GM12801 (cell line): ENCODE data around the gene DPYD.

Experiments
- TF ChIP-seq, protein P1 (sequence below): IDR thresholded peaks from one replicate; pipeline ENCODE4 v1.5.1; 2011; ENCODE audit warnings: control low read depth; ENCODE audit not compliant: insufficient read length; ENCODE audit errors: extremely low read depth

DPYD gene

DNA sequence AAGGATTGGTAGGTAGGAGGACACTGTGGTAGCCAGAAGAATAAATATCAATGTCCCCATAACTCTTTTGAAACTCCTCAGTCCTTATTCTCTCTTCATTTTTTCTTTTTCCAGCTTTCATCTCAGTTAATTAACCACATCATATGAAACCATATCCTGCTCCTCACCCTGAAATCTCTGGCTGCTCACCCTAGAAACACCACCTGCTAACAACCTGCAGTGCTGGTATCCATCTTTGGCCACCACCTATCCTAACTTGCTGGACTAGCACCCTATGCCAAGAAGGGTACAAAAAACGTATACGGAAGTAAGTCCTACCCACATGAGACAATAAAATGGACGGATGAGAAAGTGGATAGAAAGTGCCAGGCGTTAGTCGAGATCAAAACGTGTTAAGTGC lies 13.7 kb upstream of the DPYD start:
- TF ChIP-seq, protein P1, sequence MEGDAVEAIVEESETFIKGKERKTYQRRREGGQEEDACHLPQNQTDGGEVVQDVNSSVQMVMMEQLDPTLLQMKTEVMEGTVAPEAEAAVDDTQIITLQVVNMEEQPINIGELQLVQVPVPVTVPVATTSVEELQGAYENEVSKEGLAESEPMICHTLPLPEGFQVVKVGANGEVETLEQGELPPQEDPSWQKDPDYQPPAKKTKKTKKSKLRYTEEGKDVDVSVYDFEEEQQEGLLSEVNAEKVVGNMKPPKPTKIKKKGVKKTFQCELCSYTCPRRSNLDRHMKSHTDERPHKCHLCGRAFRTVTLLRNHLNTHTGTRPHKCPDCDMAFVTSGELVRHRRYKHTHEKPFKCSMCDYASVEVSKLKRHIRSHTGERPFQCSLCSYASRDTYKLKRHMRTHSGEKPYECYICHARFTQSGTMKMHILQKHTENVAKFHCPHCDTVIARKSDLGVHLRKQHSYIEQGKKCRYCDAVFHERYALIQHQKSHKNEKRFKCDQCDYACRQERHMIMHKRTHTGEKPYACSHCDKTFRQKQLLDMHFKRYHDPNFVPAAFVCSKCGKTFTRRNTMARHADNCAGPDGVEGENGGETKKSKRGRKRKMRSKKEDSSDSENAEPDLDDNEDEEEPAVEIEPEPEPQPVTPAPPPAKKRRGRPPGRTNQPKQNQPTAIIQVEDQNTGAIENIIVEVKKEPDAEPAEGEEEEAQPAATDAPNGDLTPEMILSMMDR = no peak

DNA sequence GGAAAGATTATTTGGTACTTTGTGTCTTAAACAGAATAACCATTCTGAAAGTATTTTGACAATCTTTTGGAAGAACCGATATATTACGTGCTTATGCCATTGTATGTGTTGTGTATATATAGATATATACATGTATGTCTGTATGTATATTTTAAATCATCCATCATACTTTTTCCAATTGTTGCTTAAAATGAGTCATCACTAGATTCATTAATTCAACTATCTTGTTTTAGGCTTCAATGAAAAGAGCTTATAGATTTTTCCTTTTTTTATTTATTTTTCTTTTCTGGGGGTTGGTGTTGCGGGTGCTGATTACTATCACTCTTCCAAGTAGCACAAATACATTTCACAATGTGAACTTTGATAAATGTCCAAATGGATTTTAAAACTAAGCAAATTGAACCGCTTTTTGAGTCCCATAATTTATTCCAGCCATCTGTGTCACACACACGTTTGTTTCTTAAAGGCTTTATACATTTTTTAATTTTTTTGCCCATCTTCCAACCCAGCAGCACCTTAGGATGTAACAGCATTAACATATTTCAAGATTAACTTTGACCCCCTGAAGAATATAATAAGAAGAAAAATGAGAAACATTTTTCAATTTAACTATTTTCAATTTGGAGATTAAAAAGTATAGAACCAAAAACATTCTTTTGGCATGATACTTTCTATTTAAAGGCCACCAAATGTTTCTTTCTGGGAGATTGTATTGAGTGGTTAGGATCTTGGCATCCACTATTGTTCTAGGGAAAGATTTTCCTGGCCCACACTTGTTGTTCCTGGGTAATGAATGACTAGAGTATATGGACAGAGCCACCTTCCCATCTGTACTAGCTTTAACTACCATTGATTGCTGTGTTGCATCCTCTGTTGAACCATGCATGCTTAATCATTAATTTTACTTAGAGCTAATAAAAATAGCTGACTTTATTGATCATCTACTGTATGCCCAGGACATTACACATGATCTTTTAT lies 9.3 kb upstream of the DPYD start:
- TF ChIP-seq, protein P1 = no peak

GRCh38 chr1:97926017-97926708 lies 5.3 kb upstream of the DPYD start:
- TF ChIP-seq, protein P1 = no peak

GRCh38 chr1:97925151-97925550 lies 4.3 kb upstream of the DPYD start:
- TF ChIP-seq, protein P1 = no peak

DNA sequence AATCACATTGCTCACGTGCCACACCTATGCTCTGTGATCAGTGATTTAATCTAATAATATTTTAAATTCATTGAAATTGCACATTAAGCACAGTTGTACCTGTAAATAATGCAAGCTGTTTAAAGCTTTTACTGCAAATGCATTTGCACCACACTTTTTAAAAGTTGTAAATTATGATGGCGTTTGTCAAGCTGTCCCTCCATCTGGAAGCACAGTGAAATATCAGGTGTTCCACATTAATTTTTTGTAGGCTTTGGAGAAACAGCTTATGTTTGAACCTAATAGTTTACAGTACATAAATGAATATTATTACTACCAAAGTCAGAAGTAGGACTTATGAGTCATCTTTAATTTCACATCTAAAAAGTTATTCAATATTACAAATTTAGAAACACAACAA lies 3.0 kb upstream of the DPYD start:
- TF ChIP-seq, protein P1 = no peak

- TF ChIP-seq, protein P1 = no peak
Measured at GRCh38 chr1:97920276-97920831, 480 bp downstream of the DPYD start.

DNA sequence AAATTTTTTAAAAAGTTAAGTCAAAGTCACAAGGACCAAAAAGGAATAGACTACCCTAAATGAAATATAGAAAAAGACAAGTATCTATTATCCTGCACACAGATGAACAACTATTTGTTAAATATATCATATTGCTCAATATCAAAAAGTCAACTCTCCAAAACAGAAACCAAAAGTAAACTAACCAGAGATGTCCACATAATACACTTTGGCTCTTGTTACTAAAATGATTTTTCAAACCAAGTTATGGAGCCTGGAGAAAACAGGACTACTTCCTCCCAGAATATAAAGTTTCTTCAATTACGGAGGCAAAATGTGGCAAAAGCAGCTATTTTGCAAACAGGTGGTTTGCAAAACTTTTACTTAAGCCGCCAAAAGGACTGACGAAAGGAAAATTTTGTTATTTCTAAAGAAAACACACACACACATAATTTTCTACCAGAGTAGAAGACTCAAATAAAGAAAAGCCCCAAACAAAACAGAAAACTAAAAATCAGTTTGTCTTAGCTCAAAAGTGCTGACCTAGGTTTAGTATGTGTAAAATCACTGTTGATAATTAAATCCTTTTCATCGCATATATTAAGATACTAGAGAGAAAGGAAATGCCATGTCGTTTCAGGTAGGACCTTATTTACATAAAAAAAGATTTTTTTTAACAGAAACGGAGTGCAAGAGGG lies 1.1 kb downstream of the DPYD start:
- TF ChIP-seq, protein P1 = no peak
